ENCODE measurements around the gene CHERP. TPM values are rescaled to one million over a fixed set of nuclear protein-coding genes. Genes with fewer than 3 reads are reported as not detected.
"Not testable (repeated sequence)": the region's sequence is repeated elsewhere in the genome, so short reads cannot be mapped to it uniquely, and the experiment has no call there.

The CHERP gene
- total RNA-seq, 1 donor from 2014 or later, result 7.3 TPM

- H3K36me3 ChIP-seq (ENCODE audit: control insufficient read depth in 3 of 3, insufficient read depth in 3 of 3, low read length in 3 of 3), result peaks cover 3% of the 10 kb centered on the region in 3 donors
- H3K9me3 ChIP-seq (ENCODE audit: control insufficient read depth in 3 of 3, low read length in 3 of 3), result no peaks in the 10 kb centered on the region
- H3K4me1 ChIP-seq (ENCODE audit: control insufficient read depth in 3 of 3, insufficient read depth in 3 of 3, low read length in 3 of 3), result peaks cover 26 to 33% (median 29%) of the 10 kb centered on the region in 3 donors
- H3K9ac ChIP-seq (ENCODE audit: low read depth in 1 of 3, low read length in 3 of 3), result no peak overlapping the region
- H3K27me3 ChIP-seq (ENCODE audit: control insufficient read depth in 3 of 3, insufficient read depth in 3 of 3, low read length in 3 of 3), result no peaks in the 10 kb centered on the region
- H3K27ac ChIP-seq (ENCODE audit: low read depth, low read length), result no peak overlapping the region
- H3K4me3 ChIP-seq (ENCODE audit: low read length in 3 of 3), result no peak overlapping the region
These were observed 2.4 kb upstream of the CHERP start for GRCh38 chr19:16544473-16545231.

DNA sequence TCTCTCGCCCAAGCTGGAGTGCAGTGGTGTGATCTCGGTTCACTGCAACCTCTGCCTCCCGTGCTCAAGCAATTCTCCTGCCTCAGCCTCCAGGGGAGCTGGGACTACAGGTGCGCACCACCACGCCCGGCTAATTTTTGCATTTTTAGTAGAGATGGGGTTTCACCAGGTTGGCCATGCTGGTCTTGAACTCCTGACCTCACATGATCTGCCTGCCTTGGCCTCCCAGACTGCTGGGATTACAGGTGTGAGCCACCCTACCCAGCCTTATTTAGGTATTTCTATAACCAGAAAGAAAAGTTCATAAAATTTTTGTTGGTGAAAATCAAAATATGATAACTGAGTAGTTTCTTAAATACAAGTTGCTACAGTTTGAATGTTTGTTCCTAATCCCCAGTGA is 1.5 kb upstream of the CHERP start:
- not testable (repeated sequence) for H3K27ac ChIP-seq (ENCODE audit: low read depth, low read length); H3K36me3 ChIP-seq (ENCODE audit: control insufficient read depth in 3 of 3, insufficient read depth in 3 of 3, low read length in 3 of 3); H3K27me3 ChIP-seq (ENCODE audit: control insufficient read depth in 3 of 3, insufficient read depth in 3 of 3, low read length in 3 of 3); H3K9me3 ChIP-seq (ENCODE audit: control insufficient read depth in 3 of 3, low read length in 3 of 3)
- Histone ChIP-seq H3K4me1 (ENCODE audit: control insufficient read depth in 3 of 3, insufficient read depth in 3 of 3, low read length in 3 of 3) (peaks cover 26 to 35% (median 31%) of the 10 kb centered on the region in 3 donors), H3K4me3 (ENCODE audit: low read length in 3 of 3) (peak overlapping the region in 1 of 3 donors; percentile 86), H3K9ac (ENCODE audit: low read depth in 1 of 3, low read length in 3 of 3) (peak overlapping the region in 1 of 3 donors; percentile 89)

DNA sequence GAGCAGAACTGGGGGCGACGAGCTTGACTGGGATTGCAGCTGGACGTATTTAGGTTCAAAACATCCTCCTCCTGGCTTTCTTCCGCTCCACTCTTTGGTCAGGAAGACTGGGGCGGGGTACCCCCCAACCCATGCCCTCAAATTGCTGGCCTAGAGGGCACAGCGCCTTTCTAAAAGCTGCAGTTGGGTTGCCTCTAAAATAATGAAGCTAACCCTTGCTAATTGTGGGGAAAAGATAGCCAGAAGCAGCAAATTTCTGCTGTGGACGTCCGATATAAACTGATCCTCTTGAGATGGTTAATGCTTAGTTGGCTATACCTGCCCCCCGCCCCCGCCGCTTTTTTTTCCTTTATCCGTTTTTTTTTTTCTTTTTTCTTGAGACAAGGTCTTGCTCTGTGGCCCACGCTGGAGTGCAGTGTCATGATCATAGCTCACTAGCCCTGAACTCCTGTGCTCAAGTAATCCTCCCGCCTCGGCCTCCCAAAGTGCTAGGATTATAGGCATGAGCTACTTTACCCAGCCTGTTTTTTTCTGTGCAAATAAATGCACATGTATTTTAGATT is 754 bp upstream of the CHERP start:
- peaks cover 4 to 11% (median 5%) of the 10 kb centered on the region in 3 donors for H3K36me3 ChIP-seq (ENCODE audit: control insufficient read depth in 3 of 3, insufficient read depth in 3 of 3, low read length in 3 of 3)
- peak overlapping the region; percentile 86 to 94 (median 93) for H3K4me3 ChIP-seq (ENCODE audit: low read length in 3 of 3)
- H3K9ac ChIP-seq (ENCODE audit: low read depth in 1 of 3, low read length in 3 of 3), result peak overlapping the region; percentile 89 to 98 (median 98)
- peak overlapping the region; percentile 81 for H3K27ac ChIP-seq (ENCODE audit: low read depth, low read length)
- H3K27me3 ChIP-seq (ENCODE audit: control insufficient read depth in 3 of 3, insufficient read depth in 3 of 3, low read length in 3 of 3), result no peaks in the 10 kb centered on the region
- no peaks in the 10 kb centered on the region for H3K9me3 ChIP-seq (ENCODE audit: control insufficient read depth in 3 of 3, low read length in 3 of 3)
- H3K4me1 ChIP-seq (ENCODE audit: control insufficient read depth in 3 of 3, insufficient read depth in 3 of 3, low read length in 3 of 3), result peaks cover 28 to 35% (median 31%) of the 10 kb centered on the region in 3 donors

- Histone ChIP-seq H3K27me3 (ENCODE audit: control insufficient read depth in 3 of 3, insufficient read depth in 3 of 3, low read length in 3 of 3) (no peaks in the 10 kb centered on the region), H3K27ac (ENCODE audit: low read depth, low read length) (peak overlapping the region; percentile 81), H3K36me3 (ENCODE audit: control insufficient read depth in 3 of 3, insufficient read depth in 3 of 3, low read length in 3 of 3) (peaks cover 8 to 13% (median 11%) of the 10 kb centered on the region in 3 donors), H3K4me3 (ENCODE audit: low read length in 3 of 3) (peak overlapping the region; percentile 86 to 94 (median 87)), H3K9me3 (ENCODE audit: control insufficient read depth in 3 of 3, low read length in 3 of 3) (no peaks in the 10 kb centered on the region), H3K9ac (ENCODE audit: low read depth in 1 of 3, low read length in 3 of 3) (peak overlapping the region; percentile 87 to 98 (median 89)), H3K4me1 (ENCODE audit: control insufficient read depth in 3 of 3, insufficient read depth in 3 of 3, low read length in 3 of 3) (peaks cover 31 to 35% (median 31%) of the 10 kb centered on the region in 3 donors)
These were observed 652 bp downstream of the CHERP start for GRCh38 chr19:16541526-16542044.

GRCh38 chr19:16540948-16541347 is 1.3 kb downstream of the CHERP start:
- peaks cover 10 to 16% (median 13%) of the 10 kb centered on the region in 3 donors for H3K36me3 ChIP-seq (ENCODE audit: control insufficient read depth in 3 of 3, insufficient read depth in 3 of 3, low read length in 3 of 3)
- H3K9ac ChIP-seq (ENCODE audit: low read depth in 1 of 3, low read length in 3 of 3), result peak overlapping the region; percentile 87 to 98 (median 89)
- H3K4me1 ChIP-seq (ENCODE audit: control insufficient read depth in 3 of 3, insufficient read depth in 3 of 3, low read length in 3 of 3), result peaks cover 31 to 35% (median 31%) of the 10 kb centered on the region in 3 donors
- H3K4me3 ChIP-seq (ENCODE audit: low read length in 3 of 3), result peak overlapping the region; percentile 86 to 94 (median 87)
- no peaks in the 10 kb centered on the region for H3K9me3 ChIP-seq (ENCODE audit: control insufficient read depth in 3 of 3, low read length in 3 of 3)
- H3K27me3 ChIP-seq (ENCODE audit: control insufficient read depth in 3 of 3, insufficient read depth in 3 of 3, low read length in 3 of 3), result no peaks in the 10 kb centered on the region
- no peak overlapping the region for H3K27ac ChIP-seq (ENCODE audit: low read depth, low read length)

- H3K36me3 ChIP-seq (ENCODE audit: control insufficient read depth in 3 of 3, insufficient read depth in 3 of 3, low read length in 3 of 3), result peaks cover 38 to 48% (median 42%) of the 10 kb centered on the region in 3 donors
- no peaks in the 10 kb centered on the region for H3K27me3 ChIP-seq (ENCODE audit: control insufficient read depth in 3 of 3, insufficient read depth in 3 of 3, low read length in 3 of 3)
- H3K27ac ChIP-seq (ENCODE audit: low read depth, low read length), result no peak overlapping the region
- no peak overlapping the region for H3K9ac ChIP-seq (ENCODE audit: low read depth in 1 of 3, low read length in 3 of 3)
- H3K9me3 ChIP-seq (ENCODE audit: control insufficient read depth in 3 of 3, low read length in 3 of 3), result no peaks in the 10 kb centered on the region
- H3K4me3 ChIP-seq (ENCODE audit: low read length in 3 of 3), result no peak overlapping the region
- peaks cover 19 to 22% (median 20%) of the 10 kb centered on the region in 3 donors for H3K4me1 ChIP-seq (ENCODE audit: control insufficient read depth in 3 of 3, insufficient read depth in 3 of 3, low read length in 3 of 3)
These were observed 5.1 kb downstream of the CHERP start for GRCh38 chr19:16537111-16537510.

DNA sequence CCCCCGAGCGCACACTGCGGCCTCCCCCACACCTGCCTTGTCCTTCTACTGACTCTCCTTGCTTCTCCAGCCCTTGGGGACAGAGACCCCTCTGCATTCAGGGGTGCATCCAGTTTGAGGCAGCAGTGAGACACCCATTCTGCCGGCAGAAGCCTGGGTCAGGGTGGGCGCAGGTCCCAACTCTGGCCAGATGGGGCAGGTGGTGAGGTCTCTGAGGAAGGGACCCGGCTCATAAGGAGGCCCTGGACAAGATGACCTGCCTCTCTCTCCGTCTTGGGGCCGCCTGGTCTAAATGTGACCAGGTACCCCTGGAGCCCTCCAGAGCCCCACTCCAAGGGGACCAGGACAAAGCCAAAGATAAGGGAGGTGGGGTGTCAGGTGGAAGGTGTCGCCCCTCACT is 6.1 kb downstream of the CHERP start:
- H3K9me3 ChIP-seq (ENCODE audit: control insufficient read depth in 3 of 3, low read length in 3 of 3), result no peaks in the 10 kb centered on the region
- H3K27me3 ChIP-seq (ENCODE audit: control insufficient read depth in 3 of 3, insufficient read depth in 3 of 3, low read length in 3 of 3), result no peaks in the 10 kb centered on the region
- H3K4me1 ChIP-seq (ENCODE audit: control insufficient read depth in 3 of 3, insufficient read depth in 3 of 3, low read length in 3 of 3), result peaks cover 12 to 15% (median 15%) of the 10 kb centered on the region in 3 donors
- H3K27ac ChIP-seq (ENCODE audit: low read depth, low read length), result no peak overlapping the region
- no peak overlapping the region for H3K4me3 ChIP-seq (ENCODE audit: low read length in 3 of 3)
- H3K9ac ChIP-seq (ENCODE audit: low read depth in 1 of 3, low read length in 3 of 3), result no peak overlapping the region
- H3K36me3 ChIP-seq (ENCODE audit: control insufficient read depth in 3 of 3, insufficient read depth in 3 of 3, low read length in 3 of 3), result peaks cover 48 to 56% (median 52%) of the 10 kb centered on the region in 3 donors

DNA sequence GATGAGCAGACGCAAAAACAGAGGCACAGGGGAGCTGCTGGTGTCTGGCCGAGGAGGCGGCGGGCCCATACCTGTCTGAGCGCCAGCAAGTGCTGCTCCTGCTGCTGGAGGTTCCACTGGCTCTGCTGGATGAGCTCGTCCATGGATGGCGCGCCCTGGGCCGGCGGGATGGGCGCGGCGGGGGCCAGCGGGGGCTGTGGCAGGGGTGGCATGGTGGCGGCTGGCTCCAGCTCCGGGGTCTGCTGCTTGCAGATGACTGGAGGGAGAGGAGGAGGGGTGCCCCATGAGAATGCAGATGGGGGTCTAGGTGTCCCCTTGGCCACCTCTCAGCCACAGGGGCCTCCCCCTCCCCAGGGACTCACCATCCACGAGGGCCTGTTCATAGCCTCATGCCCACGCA is 6.9 kb downstream of the CHERP start:
- peaks cover 55 to 63% (median 59%) of the 10 kb centered on the region in 3 donors for H3K36me3 ChIP-seq (ENCODE audit: control insufficient read depth in 3 of 3, insufficient read depth in 3 of 3, low read length in 3 of 3)
- peaks cover 7 to 8% (median 8%) of the 10 kb centered on the region in 3 donors for H3K4me1 ChIP-seq (ENCODE audit: control insufficient read depth in 3 of 3, insufficient read depth in 3 of 3, low read length in 3 of 3)
- H3K27me3 ChIP-seq (ENCODE audit: control insufficient read depth in 3 of 3, insufficient read depth in 3 of 3, low read length in 3 of 3), result no peaks in the 10 kb centered on the region
- H3K4me3 ChIP-seq (ENCODE audit: low read length in 3 of 3), result no peak overlapping the region
- no peak overlapping the region for H3K9ac ChIP-seq (ENCODE audit: low read depth in 1 of 3, low read length in 3 of 3)
- no peaks in the 10 kb centered on the region for H3K9me3 ChIP-seq (ENCODE audit: control insufficient read depth in 3 of 3, low read length in 3 of 3)
- no peak overlapping the region for H3K27ac ChIP-seq (ENCODE audit: low read depth, low read length)

- H3K4me1 ChIP-seq (ENCODE audit: control insufficient read depth in 3 of 3, insufficient read depth in 3 of 3, low read length in 3 of 3), result peaks cover 0 to 2% (median 0%) of the 10 kb centered on the region in 3 donors
- no peaks in the 10 kb centered on the region for H3K27me3 ChIP-seq (ENCODE audit: control insufficient read depth in 3 of 3, insufficient read depth in 3 of 3, low read length in 3 of 3)
- peaks cover 73 to 75% (median 75%) of the 10 kb centered on the region in 3 donors for H3K36me3 ChIP-seq (ENCODE audit: control insufficient read depth in 3 of 3, insufficient read depth in 3 of 3, low read length in 3 of 3)
- H3K9ac ChIP-seq (ENCODE audit: low read depth in 1 of 3, low read length in 3 of 3), result no peak overlapping the region
- H3K4me3 ChIP-seq (ENCODE audit: low read length in 3 of 3), result no peak overlapping the region
- no peaks in the 10 kb centered on the region for H3K9me3 ChIP-seq (ENCODE audit: control insufficient read depth in 3 of 3, low read length in 3 of 3)
- no peak overlapping the region for H3K27ac ChIP-seq (ENCODE audit: low read depth, low read length)
These were observed 9.6 kb downstream of the CHERP start for GRCh38 chr19:16532440-16533234.
